Measurements from ENCODE around the gene APOA1.
"Not testable (repeated sequence)": the region's sequence is repeated elsewhere in the genome, so short reads cannot be mapped to it uniquely, and the experiment has no call there.

Gene APOA1

DNA sequence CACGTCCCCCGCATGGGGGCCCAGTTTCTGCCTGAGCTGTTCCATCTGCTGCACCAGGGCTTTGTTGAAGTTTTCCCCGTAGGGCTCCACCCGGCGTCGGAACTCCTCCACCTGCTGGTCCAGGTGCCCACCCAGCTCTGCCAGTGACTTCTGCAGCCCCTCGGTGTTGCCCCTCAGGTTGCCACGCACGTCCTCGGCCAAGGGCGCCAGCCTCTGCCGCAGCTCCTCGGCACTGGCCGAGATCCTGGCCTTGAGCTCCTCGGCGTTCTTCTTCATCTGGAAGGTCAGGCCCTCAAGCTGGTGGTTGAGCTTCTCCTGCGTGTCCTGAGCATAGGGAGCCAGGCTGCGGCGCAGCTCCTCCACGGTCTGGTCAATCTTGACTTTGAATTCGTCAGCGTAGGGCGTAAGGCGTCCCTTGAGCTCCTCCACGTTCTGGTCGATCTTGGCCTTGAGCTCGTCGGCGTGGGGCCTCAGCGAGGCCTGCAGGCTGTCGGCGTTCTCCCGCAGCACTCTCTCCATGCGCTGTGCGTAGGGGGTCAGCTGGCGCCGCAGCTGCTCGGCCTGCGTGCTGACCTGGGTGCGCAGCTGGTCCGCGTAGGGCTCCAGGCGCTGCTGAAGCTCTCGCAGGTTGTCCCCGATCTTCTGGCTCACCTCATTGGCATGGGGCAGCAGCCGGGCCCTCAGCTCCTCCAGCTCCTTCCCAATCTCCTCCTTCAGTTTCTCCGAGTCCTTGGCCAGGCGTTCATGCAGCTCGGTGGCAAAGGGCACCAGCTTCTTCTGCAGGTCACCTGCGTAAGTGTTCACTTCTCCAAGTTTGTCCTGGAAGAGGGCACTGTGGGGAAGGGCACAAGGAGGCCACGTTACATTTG lies 16.1 kb downstream of the APOA1 start:
- no peak for DNase-seq (ENCODE audit: insufficient read length, low spot score)
- no peak for FAIRE-seq

DNA sequence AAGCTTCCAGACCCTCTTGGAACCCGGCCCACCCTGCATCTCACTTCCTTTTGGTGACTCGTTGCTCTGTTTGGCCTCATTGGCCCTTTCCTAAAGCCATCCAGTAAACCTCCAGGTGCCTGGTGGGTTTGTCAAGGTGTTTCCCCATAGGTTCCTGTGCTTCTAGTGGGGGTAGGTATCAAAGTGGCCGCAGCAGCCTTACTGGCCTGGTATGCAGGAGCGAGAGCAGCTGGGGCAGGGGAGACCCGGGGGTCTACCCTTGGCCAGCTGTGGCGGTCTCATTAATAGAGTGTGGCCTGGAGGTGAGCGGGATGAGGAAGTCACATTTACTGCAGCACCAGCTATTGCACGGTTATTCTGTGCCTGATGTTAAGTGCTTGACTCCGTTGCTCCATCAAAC lies 18.4 kb downstream of the APOA1 start:
- no peak for DNase-seq (ENCODE audit: insufficient read length, low spot score)
- no peak for FAIRE-seq

DNA sequence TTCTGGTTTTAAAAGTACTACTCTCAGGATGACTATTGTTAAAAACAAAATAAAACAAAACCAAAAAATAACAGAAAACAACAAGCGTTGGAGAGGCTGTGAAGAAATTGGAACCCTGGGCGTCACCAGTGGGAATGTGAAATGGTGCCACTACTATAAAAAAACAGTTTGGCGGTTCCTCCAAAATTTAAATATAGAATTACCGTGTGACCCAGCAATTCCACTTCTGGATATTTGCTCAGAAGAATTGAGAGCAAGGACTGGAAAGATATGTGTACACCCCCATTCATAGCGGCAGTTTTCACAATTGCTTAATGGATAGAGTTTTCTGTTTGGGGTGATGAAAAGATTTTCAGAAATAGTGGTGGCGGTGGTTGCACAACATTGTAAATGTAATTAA lies 22.9 kb downstream of the APOA1 start:
- DNase-seq (ENCODE audit: insufficient read length, low spot score): no peak
- FAIRE-seq: no peak

DNA sequence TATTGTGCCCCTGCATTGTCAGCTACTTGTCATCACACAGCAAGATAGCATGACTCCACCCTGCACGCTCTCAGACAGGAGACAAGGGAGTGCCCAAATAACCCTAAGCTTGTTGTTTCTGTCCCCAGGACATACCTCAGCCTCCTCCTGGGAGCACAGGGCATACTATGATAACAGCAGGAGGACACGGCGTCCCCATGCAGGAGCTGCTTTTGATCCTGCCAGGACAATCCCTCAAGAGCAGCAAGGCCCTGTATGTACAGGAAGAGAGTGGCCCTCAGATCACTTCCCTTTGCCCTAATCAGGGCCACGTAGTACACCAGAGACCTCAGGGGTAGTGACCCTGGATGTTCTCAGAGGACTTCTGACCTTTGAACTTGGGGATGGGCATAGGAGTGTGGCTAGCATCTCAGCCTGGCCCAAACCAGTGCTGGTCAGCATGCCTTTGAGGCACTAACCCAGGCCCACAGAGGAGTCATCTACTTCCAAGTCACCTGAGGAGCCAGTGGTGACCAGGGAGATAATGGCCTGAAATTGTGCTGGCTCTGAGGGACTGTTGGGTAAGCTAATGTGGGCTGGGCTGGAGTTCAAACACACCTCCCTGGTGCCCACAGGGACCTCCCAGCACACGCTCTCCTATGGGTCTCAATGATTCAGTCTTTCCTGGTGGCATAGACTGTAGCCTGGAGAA lies 23.5 kb downstream of the APOA1 start:
- no peak for FAIRE-seq

DNA sequence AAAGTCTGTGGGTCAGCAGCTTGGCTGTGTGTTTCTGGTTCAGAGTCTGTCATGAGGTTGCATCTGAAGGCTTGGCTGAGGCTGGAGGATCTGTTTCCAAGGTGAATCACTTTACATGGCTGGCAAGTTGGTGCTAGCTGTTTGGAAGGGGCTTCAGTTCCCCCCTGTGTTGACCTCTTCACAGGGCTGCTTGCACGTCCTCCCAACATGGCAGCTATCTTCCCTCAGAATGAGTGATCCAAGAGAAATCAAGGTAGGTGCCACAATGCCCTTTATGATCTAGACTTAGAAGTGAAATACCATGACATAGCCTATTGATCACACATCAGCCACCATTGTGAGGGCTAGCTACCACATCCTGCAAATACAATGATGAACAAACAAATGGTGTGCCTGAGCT lies 24.3 kb downstream of the APOA1 start:
- DNase-seq (ENCODE audit: insufficient read length, low spot score): no peak
- no peak for FAIRE-seq

More for the DNA sequence above, 23.5 kb downstream of the APOA1 start:
- no peak for DNase-seq (ENCODE audit: insufficient read length, low spot score)

DNA sequence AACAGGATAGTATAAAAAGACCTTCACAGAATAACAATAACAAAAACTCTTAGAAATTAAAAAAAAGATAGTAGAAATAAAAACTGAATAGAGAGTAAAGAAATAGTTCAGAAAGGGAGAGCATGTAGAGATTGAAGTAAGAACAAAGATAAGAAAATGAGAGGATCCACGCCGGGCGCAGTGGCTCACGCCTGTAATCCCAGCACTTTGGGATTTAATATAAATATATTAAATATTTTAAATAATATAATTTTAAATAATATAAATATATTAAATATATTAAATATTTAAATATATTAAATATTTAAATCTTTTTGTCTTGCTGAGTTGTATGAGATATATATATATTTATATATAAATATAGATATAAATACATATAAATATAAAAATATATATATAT lies 25.3 kb downstream of the APOA1 start:
- FAIRE-seq: no peak
- no peak for DNase-seq (ENCODE audit: insufficient read length, low spot score)

DNA sequence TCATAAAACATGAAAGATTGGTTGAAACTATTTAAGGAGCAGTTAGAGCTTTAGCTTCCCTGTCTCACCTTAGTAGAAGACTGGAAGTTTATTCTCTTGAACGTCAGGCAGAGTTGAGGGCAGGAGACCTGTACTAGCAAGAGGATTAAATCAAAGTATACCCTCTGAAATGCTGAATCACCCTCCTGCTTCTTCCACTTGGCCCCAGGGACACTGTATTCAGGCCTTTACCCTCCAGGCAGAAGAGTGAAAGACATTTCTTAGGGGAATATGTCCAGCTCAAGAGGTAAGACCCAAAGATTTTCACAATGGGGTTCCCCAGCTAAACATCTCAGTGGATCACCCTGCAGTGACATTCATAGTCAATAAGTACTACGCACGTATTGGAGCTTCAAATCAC lies 26.2 kb downstream of the APOA1 start:
- FAIRE-seq (no peak), DNase-seq (ENCODE audit: insufficient read length, low spot score) (no peak)

DNA sequence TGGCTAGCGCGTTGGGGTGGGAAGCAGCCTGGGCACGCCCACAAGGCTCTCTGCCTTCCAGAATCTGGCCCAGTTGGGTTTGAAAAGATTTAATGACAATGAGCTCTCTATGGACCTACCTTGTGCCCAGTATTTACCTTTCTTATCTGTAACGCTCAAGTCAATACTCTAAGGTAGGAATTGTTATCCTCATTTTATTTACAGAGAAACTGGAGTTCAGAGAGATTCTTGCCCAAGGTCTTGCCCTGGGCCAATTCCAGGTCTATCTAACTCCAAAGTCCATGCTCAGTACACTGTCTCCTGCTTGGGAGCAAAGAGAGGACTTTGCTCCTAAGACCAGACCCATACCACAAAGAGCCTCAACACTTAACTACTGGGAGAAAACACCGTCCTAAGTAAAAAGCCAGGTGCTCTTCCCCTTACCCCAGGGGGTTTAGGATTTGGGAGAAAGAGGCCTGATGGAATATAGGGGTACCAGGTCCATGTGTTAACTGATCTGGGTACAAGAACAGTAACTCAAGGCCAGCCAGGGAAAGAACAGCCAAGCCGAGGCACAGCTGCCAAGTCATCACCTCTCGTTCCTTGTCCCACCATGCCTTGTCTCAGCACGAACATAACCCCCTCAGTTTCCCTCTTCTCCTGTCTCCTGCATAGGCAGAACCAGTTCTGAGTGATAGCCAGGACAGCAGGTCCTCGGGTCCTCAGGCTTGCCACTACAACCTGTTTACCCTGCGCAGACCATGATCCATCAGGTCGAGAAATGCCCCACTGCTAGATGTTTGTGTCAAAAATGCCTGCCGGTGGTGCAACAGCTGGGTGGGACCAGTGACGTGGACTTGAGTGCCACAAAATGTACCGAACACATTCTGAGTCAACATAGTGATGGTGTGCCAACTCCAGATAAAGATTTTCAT lies 28.9 kb downstream of the APOA1 start:
- FAIRE-seq (no peak), DNase-seq (ENCODE audit: insufficient read length, low spot score) (no peak)

DNA sequence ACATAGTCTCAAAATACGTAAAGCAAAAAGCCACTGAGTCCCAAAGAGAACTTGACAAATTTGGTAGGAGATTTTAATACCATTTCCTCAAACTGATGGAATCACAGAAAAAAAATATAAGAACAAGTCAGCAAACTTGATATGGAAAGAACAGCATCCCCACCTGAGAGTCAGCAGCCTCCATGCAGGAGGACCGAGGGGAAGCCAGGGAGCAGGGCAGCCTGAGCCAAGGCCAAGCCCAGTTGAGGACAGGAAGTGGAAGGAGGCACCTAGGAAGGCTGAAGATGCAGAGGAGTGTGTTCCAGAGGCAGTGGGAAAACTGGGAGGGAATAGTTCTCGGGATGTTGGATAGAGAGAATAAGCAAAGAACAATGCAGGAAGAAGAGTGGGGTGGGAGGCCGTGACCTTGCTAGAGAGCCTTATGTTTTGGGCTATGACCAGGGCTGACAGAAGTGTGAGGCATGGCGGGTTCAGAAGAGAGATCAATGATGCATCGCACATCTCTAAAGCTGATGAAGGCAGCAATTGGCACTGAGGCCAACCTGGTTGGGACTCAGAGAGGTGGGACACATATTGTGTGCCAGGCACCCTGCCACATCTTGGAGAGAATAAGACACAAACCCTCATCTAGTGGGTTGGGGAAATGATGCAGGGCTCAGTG lies 29.7 kb downstream of the APOA1 start:
- FAIRE-seq (no peak), DNase-seq (ENCODE audit: insufficient read length, low spot score) (no peak)

DNA sequence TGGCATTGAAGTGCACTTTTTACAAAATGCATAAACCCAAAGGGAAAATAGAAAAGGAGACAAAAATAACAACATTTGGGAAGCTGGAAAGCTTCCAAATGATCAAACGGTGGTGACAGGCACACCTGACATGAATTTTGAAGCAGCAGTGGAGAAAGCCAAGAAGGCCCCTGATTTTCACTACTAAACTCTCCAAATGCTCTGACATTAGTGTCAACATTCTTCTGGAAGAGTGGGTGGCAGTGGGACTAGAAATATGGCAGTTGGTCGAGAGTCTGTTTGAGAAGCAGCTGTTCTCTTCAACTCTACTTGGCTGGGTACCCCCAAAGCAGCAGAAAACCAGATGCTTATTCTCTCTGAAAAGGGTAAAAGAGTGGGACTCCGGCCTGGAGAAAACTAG lies 33.4 kb downstream of the APOA1 start:
- FAIRE-seq (no peak), DNase-seq (ENCODE audit: insufficient read length, low spot score) (no peak)

DNA sequence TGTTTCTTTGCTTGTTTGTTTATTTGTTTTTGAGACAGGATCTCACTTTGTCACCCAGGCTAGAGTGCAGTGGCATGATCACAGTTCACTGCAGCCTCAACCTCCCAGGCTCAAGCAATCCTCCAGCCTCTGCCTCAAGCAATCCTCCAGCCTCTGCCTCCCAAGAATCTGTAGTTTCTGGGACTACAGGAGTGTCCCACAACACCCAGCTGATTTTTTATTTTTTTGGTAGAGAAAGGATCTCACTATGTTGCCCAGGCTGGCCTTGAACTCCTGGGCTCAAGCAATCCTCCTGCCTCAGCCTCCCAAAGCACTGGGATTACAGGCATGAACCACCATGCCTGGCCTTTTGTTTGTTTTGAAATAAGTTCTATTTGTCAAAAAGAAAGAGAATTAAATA lies 35.8 kb downstream of the APOA1 start:
- not testable (repeated sequence) for DNase-seq (ENCODE audit: insufficient read length, low spot score); FAIRE-seq

DNA sequence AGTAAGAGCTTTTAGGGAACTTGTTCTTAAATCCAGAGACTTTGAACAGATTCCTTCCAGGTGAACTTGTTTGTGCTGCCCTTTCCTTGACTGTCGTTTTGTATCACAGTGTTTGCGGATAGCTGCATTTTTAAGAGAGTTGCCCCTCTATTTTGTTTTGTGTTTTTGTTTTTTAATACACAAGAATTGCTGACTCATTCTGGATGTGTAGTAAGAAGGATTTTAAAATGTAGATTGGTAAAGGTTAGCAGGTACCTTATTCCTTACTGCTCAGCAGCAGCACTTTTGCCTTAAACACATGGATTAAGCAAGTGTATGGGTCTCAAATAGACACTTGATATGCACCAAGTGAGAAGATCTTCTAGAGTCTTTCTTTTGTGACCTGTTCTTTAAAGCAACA lies 36.8 kb downstream of the APOA1 start:
- no peak for DNase-seq (ENCODE audit: insufficient read length, low spot score)
- FAIRE-seq: no peak

DNA sequence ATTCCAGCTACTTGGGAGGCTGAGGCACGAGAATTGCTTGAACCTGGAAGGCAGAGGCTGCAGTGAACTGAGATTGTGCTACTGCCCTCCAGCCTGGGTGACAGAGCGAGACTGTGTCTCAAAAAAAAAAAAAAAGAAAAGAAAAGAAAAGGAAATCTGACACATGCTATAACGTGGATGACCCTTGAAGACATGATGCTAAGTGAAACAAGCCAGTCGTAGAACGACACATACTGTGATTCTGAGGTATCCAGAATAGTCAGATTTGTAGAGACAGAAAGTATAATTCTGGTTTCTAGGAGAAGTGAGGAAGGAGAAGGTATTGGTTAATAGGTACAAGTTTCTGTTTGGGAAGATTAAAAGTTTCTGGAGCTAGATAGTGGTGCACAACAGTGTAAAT lies 39.1 kb downstream of the APOA1 start:
- no peak for FAIRE-seq
- no peak for DNase-seq (ENCODE audit: insufficient read length, low spot score)

DNA sequence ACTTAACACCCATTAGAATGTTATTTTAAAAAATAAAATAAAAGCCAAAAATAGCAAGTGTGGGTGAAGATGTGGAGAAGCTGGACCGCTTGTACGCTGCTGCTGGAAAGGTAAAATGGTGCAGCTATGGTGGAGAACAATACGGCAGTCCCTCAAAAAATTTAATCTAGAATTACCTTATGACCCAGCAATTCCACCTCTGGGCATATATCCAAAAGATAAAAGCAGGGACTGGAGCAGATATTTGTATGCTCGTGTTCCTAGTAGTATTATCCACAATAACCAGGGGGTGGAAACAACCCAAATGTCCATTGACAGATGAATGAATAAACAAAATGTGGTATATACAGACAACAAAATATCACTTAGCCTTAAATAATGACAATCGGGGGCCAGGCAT lies 39.6 kb downstream of the APOA1 start:
- DNase-seq (ENCODE audit: insufficient read length, low spot score) (no peak), FAIRE-seq (no peak)

DNA sequence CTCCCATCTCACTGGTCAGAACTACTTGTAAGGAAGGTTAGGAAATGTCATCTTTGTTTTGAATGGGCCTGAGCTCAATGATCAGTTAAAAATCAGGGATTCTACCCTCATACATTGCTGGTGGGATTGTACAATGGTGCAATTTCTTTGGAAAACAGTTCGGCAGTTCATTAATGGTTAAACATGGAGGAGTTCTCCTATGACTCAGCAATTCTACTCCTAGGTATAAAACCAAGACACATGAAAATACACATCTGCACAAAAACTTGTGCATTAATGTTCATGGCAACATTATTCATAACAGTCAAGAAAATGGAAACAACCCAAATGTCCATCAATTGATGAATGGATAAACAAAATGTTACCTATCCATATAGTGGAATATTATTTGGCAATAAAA lies 40.9 kb downstream of the APOA1 start:
- FAIRE-seq: no peak

DNA sequence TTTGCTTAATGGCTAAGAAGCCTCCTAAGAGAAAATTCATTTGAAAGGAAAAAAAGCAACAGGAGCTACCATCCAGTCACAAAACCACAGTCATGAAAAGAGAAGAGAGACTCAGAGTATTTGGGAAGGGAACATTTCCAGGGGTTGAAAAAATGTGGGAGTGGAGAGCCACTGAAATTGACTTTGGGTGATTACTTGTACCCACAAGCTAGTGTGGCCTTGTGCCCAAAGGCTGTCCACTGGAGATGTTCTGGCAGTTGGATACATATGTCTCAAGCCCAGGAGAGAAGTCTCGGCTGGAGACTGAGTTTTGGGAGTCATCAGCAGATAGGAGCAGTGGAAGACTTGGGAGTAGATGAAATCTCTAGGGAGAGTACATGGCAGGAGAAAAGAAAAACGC lies 42.6 kb downstream of the APOA1 start:
- no peak for DNase-seq (ENCODE audit: insufficient read length, low spot score)

More for the DNA sequence above, 40.9 kb downstream of the APOA1 start:
- no peak for DNase-seq (ENCODE audit: insufficient read length, low spot score)

DNA sequence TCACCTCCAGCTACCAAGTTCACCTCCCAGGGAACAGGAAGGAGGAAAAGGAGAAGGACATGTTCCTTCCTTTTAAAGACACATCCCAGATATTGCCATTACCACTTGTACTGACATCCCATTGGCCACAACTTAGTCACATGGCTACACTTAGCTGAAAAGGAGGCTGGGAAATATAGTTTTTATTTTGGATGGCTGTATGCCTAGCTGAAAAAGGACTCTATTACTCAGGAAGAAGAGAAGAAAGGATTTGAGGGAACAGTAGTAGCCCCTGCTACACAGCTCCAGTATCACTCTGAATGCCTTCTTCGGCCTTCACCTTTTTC lies 43.7 kb downstream of the APOA1 start:
- FAIRE-seq: no peak
- no peak for DNase-seq (ENCODE audit: insufficient read length, low spot score)

More for the DNA sequence above, 42.6 kb downstream of the APOA1 start:
- no peak for FAIRE-seq

DNA sequence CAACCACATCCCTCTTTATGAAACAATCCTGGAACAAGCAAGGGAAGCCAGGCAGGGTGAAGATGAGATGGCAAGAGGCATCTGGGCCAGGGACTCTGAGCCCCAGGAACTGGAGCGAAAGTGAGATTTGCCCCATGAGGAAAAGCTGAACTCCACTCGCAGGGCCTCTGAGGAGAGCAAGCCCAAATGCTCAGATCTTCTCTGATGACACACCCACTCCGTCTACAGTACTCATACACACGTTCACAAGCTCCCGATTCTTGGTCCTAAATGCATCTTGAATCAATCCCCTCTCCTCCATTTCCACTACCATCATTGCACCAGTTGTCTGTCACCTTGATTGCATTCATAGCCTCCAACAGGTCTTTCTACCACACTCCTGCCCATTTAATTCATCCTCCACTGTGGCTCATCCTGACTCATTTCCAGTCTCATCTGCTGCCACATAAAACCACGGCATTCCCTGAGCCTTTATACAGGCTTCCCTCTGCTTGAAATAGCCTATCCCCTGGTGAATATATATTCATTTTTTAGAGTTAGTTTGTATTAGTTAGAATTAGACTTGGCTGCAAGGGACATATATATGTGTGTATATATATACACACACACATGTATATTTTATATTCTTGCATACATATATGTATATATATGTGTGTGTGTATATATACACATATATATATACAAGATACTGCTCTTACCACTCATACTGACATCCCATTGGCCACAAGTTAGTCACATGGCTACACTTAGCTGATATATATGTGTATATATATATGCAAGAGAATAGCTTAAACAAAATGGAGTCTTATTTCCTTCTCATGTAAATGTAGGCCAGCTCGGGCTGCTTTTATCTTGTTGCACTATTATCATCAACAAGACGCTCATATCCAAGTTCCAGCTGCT lies 44.3 kb downstream of the APOA1 start:
- DNase-seq (ENCODE audit: insufficient read length, low spot score) (no peak), FAIRE-seq (peak; percentile 44)

DNA sequence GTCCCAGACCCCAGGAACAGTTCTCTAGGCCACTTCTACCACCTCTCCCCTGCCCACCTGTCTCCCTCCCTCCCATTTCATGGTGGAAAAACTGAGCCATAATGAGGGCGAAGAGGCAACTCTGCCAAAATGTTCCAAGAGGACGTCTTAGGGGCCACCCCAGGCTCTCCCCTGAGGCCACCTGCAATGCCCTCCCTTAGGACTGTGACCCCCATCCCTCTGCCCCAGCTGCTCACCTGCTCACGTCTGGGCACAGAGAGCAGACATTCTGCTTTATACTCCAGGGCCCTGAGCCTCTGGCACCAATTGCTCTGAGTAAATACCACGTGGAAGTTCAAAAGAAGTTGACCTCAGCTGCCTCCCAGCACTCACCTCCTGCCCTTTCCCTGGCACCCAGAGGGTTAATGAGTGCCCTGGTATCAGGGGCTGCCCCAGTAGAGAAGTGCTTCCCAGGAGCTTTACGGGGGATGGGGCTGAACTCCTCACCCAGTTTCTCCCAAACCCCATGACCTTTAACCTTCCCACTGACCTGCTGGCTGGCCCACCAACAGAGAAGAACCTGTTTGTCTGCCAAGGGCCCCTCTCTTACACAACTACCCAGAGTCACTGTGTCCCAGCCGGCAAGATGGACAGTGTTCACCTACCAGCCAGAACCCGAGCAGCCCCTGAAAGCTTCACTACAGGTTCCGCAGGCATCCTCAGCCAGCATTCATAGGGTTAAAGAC lies 45.1 kb downstream of the APOA1 start:
- FAIRE-seq (no peak), DNase-seq (ENCODE audit: insufficient read length, low spot score) (no peak)
